ENCODE results near the gene ITGB6.

Gene ITGB6, protein sequence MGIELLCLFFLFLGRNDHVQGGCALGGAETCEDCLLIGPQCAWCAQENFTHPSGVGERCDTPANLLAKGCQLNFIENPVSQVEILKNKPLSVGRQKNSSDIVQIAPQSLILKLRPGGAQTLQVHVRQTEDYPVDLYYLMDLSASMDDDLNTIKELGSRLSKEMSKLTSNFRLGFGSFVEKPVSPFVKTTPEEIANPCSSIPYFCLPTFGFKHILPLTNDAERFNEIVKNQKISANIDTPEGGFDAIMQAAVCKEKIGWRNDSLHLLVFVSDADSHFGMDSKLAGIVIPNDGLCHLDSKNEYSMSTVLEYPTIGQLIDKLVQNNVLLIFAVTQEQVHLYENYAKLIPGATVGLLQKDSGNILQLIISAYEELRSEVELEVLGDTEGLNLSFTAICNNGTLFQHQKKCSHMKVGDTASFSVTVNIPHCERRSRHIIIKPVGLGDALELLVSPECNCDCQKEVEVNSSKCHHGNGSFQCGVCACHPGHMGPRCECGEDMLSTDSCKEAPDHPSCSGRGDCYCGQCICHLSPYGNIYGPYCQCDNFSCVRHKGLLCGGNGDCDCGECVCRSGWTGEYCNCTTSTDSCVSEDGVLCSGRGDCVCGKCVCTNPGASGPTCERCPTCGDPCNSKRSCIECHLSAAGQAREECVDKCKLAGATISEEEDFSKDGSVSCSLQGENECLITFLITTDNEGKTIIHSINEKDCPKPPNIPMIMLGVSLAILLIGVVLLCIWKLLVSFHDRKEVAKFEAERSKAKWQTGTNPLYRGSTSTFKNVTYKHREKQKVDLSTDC

GRCh38 chr2:160199683-160200389 is at the start of gene ITGB6:
Gene ITGB6 (minus strand): TSS chr2:160200272. CDS start chr2:160200063, 209 bp downstream.
- DNase-seq = no peak

- DNase-seq = no peak
Observed at GRCh38 chr2:160247296-160248035, 47.4 kb upstream of the ITGB6 start.

DNA sequence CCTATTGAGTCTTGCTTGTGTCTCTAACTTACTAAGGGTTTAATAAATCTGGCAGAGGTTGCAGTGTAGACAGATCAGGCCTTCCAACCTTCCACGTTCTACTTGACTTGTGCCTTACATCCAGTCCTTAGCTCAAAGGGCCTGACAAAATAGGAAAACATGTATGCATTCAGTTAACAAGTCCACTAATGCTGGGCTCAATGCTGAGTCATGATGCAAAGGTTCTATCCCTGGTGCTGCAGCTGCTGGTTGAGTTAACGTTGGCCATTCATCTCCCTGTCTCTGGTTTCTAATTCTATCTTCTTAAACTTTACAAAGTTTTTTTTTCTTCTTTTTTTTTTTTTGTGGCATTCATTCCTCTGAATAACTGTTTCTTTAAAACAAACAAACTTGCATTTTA is 46.3 kb upstream of the ITGB6 start:
- no peak for DNase-seq

- DNase-seq = no peak
Observed at GRCh38 chr2:160245614-160246155, 45.6 kb upstream of the ITGB6 start.

- DNase-seq = no peak
Observed at GRCh38 chr2:160242893-160243564, 43.0 kb upstream of the ITGB6 start.

DNA sequence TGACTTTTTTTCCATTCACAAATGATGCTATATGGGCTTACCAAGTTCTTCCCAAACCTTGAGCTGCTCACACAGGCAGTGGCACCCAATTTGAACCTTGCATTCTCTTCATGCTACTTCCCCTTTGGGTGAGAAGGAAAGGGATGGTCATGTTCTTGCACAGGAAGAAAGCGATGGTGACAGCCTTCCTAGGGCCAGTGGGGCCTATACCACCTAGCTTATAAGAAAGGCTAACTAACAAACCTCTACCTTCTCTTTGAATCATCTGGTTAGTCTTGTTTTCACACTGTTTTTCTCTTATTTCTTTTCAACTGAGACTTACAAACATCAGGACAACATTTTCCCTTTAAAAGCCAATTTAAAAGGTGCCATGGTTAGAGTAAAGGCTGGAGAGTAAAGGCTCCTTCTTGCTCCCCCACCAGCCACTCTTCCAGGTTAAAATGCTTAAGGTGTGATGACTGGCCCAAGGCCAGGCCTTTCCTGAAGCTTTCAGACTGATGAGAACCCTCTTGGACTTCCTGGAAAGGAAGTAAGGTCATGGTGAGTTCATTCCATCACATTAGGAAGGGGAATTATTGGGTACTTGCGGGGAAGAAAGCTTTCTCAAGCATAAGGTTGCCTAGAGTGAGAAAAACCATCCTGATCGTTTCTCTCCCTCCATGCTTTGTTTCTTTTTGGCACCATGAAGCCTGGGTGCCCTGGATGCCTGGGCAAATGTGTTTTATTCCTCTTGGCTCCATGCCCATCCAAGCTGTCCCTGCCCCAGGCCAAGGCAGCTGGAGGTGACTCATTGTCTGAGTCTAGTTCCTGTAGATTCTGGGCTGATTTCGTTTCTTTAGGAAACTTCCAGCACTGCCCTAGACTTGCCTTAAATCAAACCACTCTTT is 41.4 kb upstream of the ITGB6 start:
- no peak for DNase-seq

DNA sequence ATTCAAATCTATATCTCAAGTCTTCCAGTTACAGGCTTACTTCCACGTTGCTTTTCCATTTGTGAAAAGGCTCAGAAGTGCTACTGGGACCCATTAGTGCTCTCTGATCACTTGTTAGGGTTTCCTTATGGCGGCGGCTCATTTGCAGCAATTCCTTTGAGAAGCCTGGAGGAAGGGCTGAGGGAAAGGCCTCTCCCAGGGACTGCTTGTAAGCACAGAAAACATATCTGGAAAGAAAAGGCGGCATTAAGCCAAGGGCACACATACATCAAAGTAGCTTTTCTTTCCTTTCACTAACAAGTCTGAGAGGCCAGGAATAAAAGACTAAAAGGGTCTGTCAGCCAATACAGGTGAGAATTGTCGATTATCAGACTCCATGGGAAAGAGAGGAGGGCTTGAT is 39.4 kb upstream of the ITGB6 start:
- DNase-seq = no peak

DNA sequence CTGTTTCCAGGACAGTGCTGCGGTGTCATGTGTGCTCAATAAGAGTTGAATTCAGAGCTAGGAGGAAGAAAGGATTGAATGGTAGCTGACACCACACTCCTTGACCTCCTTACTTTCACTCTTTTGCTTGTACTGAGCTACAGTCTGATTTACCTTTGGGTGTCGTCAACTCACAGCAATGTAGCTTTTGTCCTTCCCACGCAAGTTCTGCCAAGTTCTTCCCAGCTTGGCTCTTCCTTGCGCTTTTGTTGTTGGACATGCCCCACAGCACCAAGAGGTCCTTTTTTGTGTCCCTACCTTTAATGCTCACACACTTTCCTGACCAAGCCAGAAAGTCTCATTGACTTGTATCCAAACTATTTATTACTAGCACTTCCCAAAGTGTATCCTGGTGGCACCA is 38.3 kb upstream of the ITGB6 start:
- no peak for DNase-seq

- DNase-seq = no peak
Observed at GRCh38 chr2:160232905-160233475, 32.9 kb upstream of the ITGB6 start.

GRCh38 chr2:160229591-160229990 is 29.5 kb upstream of the ITGB6 start:
- no peak for DNase-seq

- DNase-seq = no peak
Observed at GRCh38 chr2:160228141-160228917, 28.3 kb upstream of the ITGB6 start.

DNA sequence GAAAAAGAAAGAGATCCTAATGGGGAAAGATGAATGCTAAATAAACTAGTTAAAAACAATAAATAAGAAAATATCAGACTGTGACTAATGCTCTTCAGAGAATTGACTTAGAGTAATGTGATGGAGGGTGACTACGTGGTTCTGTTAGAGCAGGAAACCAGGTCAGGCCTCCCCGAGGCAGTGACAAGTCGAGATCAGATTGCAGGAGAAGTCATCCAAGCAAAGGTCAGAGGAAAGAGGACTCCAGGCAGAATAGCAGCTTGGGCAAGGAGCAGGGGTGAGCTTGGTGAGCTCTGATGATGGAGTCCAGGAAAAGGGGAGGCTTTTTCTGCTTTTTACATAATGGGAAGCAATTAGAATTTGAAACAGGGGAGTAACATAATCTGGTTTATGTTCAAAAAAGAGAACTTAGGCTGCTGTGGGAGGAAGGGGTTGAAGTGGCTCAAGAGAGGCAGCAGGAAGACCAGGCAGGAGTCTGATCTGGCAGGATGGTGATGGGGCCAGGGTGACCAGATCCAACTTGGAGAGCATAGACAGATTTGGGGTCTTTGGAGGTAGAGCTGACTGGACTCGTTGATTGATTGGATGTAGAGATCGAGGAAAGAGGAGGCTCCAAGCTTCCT is 27.3 kb upstream of the ITGB6 start:
- no peak for DNase-seq

GRCh38 chr2:160226367-160226766 is 26.3 kb upstream of the ITGB6 start:
- no peak for DNase-seq

GRCh38 chr2:160225722-160226121 is 25.6 kb upstream of the ITGB6 start:
- no peak for DNase-seq

- DNase-seq = no peak
Observed at GRCh38 chr2:160224507-160224906, 24.4 kb upstream of the ITGB6 start.

DNA sequence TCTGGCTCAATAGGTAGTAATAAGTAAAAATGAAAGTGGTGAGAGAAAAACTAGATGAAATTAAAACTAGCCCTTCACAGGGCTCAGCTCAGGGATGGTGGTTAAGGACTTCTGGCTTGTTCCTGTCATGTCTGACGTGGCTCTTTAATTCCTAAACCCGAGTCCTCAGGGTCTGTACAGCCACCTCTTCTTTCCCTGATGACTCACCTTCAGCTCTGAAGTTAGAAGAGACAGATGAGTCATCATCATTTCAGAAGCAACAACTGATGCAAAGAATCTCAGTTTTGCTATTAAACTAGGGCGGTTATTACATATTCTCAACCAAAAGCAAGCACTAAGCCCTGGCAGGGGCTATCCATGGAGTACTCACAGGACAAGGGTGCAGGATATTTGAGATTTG is 24.0 kb upstream of the ITGB6 start:
- DNase-seq = no peak

DNA sequence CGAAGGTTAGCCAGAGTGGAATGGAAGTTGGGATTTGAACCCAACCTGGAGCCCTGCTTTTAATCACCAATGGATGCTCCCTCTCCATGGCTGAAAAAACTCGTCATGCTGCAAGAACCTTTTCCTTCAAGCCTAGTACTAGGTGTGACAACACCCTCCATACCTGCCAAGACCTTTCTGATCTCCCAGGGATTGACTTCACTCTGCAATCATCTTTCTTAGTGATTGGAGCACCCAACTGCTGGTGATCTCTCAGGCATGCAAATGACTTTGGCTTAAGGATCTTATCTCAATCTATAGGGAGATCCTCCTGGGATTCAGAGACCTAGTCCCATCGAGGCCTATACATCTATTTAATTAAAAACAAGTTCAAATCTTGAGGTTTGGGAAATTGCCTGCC is 23.5 kb upstream of the ITGB6 start:
- DNase-seq = no peak

DNA sequence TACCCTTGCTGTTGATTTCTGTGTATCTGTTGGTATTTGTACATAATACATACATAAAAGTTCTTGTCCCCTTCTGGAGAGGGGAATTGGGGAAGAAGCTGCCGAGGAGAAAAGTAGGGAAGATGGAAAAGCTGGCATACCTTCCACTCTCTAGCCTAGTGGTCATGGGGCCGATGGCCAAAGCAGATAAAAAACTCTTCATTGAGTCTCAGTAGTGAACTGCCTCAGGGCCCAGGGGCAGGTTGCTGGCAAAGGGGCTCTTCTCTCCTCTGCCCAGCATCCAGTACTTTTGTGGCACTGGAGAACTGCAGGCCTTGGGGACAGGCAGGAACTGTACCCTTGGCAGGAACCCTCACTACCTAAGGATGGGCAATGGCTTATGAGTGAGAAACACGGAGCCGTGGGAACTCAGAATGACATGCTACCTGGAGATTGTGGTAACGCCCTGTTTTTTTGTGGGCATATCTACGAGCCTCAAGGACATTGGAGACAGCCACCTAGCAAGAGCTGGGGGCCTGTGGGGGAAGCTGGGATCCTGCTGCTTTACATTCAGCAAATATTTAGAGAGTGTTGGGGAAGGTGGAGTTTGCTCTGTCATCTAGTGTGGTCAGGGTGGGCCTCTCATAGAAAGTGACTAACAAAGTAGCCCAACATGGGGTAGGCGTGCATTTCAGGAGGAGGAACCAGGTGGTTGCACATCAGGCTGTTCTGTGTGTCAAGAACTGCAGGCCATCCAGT is 22.6 kb upstream of the ITGB6 start:
- DNase-seq = no peak

Measured in NCI-H1436 (cell line).